ENCODE data around the gene SLC37A1. TPM values are rescaled to one million over a fixed set of nuclear protein-coding genes. Genes with fewer than 3 reads are reported as not detected.

The SLC37A1 gene
- total RNA-seq, 1 experiment from 2014 or later = 8.9 TPM

GRCh38 chr21:42585881-42586280, 72.2 kb downstream of the SLC37A1 start:
- DNase-seq (ENCODE audit: extremely low read depth, low read depth) = no peak

- no peak for DNase-seq (ENCODE audit: extremely low read depth, low read depth)
Measured at GRCh38 chr21:42586406-42586805, 72.8 kb downstream of the SLC37A1 start.

GRCh38 chr21:42587036-42587435, 73.4 kb downstream of the SLC37A1 start:
- DNase-seq (ENCODE audit: extremely low read depth, low read depth) = no peak

- DNase-seq (ENCODE audit: extremely low read depth, low read depth) = no peak
Measured at GRCh38 chr21:42590431-42591131, 76.9 kb downstream of the SLC37A1 start.

- no peak for DNase-seq (ENCODE audit: extremely low read depth, low read depth)
Measured at GRCh38 chr21:42591170-42591869, 77.7 kb downstream of the SLC37A1 start.

- DNase-seq (ENCODE audit: extremely low read depth, low read depth) = no peak
Measured at GRCh38 chr21:42592156-42592820, 78.6 kb downstream of the SLC37A1 start.

- DNase-seq (ENCODE audit: extremely low read depth, low read depth) = peak; percentile 60
Measured at GRCh38 chr21:42593007-42593814, 79.6 kb downstream of the SLC37A1 start.

GRCh38 chr21:42594616-42595282, 81.1 kb downstream of the SLC37A1 start:
- DNase-seq (ENCODE audit: extremely low read depth, low read depth) = no peak

GRCh38 chr21:42595283-42596187, 81.9 kb downstream of the SLC37A1 start:
- no peak for DNase-seq (ENCODE audit: extremely low read depth, low read depth)

GRCh38 chr21:42596657-42597056, 83.0 kb downstream of the SLC37A1 start:
- no peak for DNase-seq (ENCODE audit: extremely low read depth, low read depth)

GRCh38 chr21:42597487-42598158, 84.0 kb downstream of the SLC37A1 start:
- no peak for DNase-seq (ENCODE audit: extremely low read depth, low read depth)

GRCh38 chr21:42598159-42598735, 84.6 kb downstream of the SLC37A1 start:
- no peak for DNase-seq (ENCODE audit: extremely low read depth, low read depth)

- DNase-seq (ENCODE audit: extremely low read depth, low read depth) = no peak
Measured at GRCh38 chr21:42599486-42599885, 85.8 kb downstream of the SLC37A1 start.

GRCh38 chr21:42599962-42600361, 86.3 kb downstream of the SLC37A1 start:
- no peak for DNase-seq (ENCODE audit: extremely low read depth, low read depth)

- DNase-seq (ENCODE audit: extremely low read depth, low read depth) = no peak
Measured at GRCh38 chr21:42601656-42602055, 88.0 kb downstream of the SLC37A1 start.

- DNase-seq (ENCODE audit: extremely low read depth, low read depth) = no peak
Measured at GRCh38 chr21:42607102-42607501, 93.5 kb downstream of the SLC37A1 start.

- no peak for DNase-seq (ENCODE audit: extremely low read depth, low read depth)
Measured at GRCh38 chr21:42607525-42608102, 94.0 kb downstream of the SLC37A1 start.

- DNase-seq (ENCODE audit: extremely low read depth, low read depth) = no peak
Measured at GRCh38 chr21:42608446-42608845, 94.8 kb downstream of the SLC37A1 start.

Data from NCI-H460 (cell line).